NB4 (cell line): Measurements from ENCODE around the gene NMNAT3.

Source experiments
- CTCF ChIP-seq: IDR thresholded peaks from one replicate; pipeline ENCODE4 v1.5.1; 2012; ENCODE audit warnings: low read depth, low read length
- MAX ChIP-seq: IDR thresholded peaks from 2 replicates; pipeline ENCODE4 v1.6.1; 2011; ENCODE audit warnings: low read depth, low read length
- MYC ChIP-seq: IDR thresholded peaks from 2 replicates; pipeline ENCODE4 v1.6.1; 2011; ENCODE audit warnings: low read depth, low read length
- POLR2A ChIP-seq: IDR thresholded peaks from 2 replicates; pipeline ENCODE4 v1.6.1; 2011; ENCODE audit warnings: mild to moderate bottlenecking; ENCODE audit not compliant: insufficient read length; ENCODE audit errors: extremely low read depth

GRCh38 chr3:139696314-139696604 lies 18.5 kb upstream of the NMNAT3 start:
- TF ChIP-seq CTCF (no peak), POLR2A (no peak), MAX (no peak), MYC (no peak)
